Measurements from ENCODE around the gene BTG2. TPM values are rescaled to one million over a fixed set of nuclear protein-coding genes. Genes with fewer than 3 reads are reported as not detected.
"Not testable (repeated sequence)": the region's sequence is repeated elsewhere in the genome, so short reads cannot be mapped to it uniquely, and the experiment has no call there.

The BTG2 gene, protein sequence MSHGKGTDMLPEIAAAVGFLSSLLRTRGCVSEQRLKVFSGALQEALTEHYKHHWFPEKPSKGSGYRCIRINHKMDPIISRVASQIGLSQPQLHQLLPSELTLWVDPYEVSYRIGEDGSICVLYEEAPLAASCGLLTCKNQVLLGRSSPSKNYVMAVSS
- 20.3 and 26.3 TPM in 2 replicates for total RNA-seq
- polyA plus RNA-seq: 9.8 and 12.2 TPM in 2 replicates
- 6.7 and 9.3 TPM in 2 replicates for polyA plus RNA-seq (2012)
- 4.1 and 9.1 TPM in 2 replicates for polyA minus RNA-seq (ENCODE audit: low replicate concordance)

DNA sequence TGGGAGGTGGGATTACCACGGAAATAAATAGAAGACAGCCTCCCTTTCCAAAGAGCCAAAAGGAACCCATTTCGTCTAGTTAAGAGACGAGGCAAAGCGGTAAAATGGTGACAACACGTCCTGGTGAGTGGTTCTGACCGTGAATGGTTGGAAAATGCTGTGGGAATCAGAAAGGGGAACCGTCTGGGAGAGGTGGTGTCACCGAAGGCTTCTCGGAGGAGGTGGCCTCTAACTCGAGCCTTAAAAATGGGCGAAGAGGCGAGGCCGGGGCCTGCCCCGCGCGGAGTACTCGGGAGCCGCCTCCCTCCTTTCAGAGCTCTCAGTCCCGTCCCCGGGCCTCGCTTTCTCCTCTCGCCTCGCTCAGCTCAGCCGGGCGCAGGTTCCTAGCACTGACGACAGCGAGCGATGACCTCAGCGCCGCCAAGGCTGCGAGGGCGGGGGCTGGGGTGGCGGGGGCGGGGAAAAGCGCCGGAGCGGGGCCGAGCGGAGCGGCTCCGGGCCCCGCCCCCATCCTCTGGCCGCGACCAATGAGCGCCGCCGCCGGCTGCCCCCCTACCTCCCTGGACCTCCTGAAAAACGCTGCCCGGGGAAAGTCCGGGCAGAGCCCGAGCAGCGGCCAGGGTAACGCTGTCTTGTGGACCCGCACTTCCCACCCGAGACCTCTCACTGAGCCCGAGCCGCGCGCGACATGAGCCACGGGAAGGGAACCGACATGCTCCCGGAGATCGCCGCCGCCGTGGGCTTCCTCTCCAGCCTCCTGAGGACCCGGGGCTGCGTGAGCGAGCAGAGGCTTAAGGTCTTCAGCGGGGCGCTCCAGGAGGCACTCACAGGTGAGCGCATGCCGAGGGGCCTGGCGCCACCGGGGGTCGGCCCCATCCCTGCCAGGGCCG is at the start of gene BTG2:
Gene BTG2 (plus strand): TSS at position 601 of the 890 bp plus-strand sequence. CDS start 88 bp downstream, at position 689.
- no peaks in the 10 kb centered on the region for H4K20me1 ChIP-seq (ENCODE audit: control insufficient read depth, extremely low read depth, insufficient read depth, low read length)
- peaks cover 8% of the 10 kb centered on the region for H3K27me3 ChIP-seq (ENCODE audit: control insufficient read depth, insufficient read depth, low read length)
- no peaks in the 10 kb centered on the region for H3K79me2 ChIP-seq (ENCODE audit: control insufficient read depth, insufficient read depth, low read length)
- no peaks in the 10 kb centered on the region for H3K9me3 ChIP-seq (ENCODE audit: control insufficient read depth, insufficient read depth, low read depth, low read length)
- H3K4me3 ChIP-seq (replicated peaks in 1 of 4; ENCODE audit: control extremely low read depth in 1 of 4, insufficient read depth in 1 of 4, low read depth in 3 of 4, low read length in 4 of 4): peak within 1 kb of the TSS; percentile 63 to 95 (median 80)
- peak; percentile 83 to 86 for DNase-seq (ENCODE audit: low read depth in 2 of 2)
- H3K9ac ChIP-seq (ENCODE audit: insufficient read depth, low read length): peak within 1 kb of the TSS; percentile 74
- H2AFZ ChIP-seq (ENCODE audit: low read length): peak within 1 kb of the TSS; percentile 35
- TF ChIP-seq CTCF (conservative IDR thresholded peaks at IDR 0.05 in 1 of 2, IDR thresholded peaks at IDR 0.05 in 1 of 2; ENCODE audit: low read depth in 1 of 2, low read length in 2 of 2): no peak
- TF ChIP-seq EZH2 (IDR thresholded peaks at IDR 0.05; ENCODE audit: low read length, missing control alignments): no peak
- peak within 1 kb of the TSS; percentile 70 for H3K27ac ChIP-seq (ENCODE audit: insufficient read depth, low read length)
- H3K4me1 ChIP-seq (ENCODE audit: control insufficient read depth, extremely low read depth, insufficient read depth, low read length): peaks cover 2% of the 10 kb centered on the region
- peak within 1 kb of the TSS; percentile 86 for H3K4me2 ChIP-seq (ENCODE audit: extremely low read depth, insufficient read depth, low read length)
- H3K36me3 ChIP-seq (ENCODE audit: control insufficient read depth, insufficient read depth, low read length): no peaks in the 10 kb centered on the region

DNA sequence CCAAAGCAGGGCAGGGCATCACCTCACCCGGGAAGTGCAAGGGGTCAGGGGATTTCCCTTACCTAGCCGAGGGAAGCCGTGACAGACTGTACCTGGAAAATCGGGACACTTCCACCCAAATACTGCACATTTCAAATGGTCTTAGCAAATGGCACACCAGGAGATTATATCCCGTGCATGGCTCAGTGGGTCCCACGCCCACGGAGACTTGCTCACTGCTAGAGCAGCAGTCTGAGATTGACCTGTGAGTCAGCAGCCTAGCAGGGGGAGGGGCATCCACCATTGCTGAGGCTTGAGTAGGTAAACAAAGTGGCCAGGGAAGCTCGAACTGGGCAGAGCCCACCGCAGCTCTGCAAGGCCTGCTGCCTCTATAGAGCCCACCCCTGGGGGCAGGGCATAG is 48.7 kb upstream of the BTG2 start:
- not testable (repeated sequence) for H4K20me1 ChIP-seq (ENCODE audit: control insufficient read depth, extremely low read depth, insufficient read depth, low read length); H3K79me2 ChIP-seq (ENCODE audit: control insufficient read depth, insufficient read depth, low read length); H3K4me2 ChIP-seq (ENCODE audit: extremely low read depth, insufficient read depth, low read length); H3K36me3 ChIP-seq (ENCODE audit: control insufficient read depth, insufficient read depth, low read length); H3K9ac ChIP-seq (ENCODE audit: insufficient read depth, low read length); H3K27me3 ChIP-seq (ENCODE audit: control insufficient read depth, insufficient read depth, low read length); H2AFZ ChIP-seq (ENCODE audit: low read length); H3K4me1 ChIP-seq (ENCODE audit: control insufficient read depth, extremely low read depth, insufficient read depth, low read length); H3K27ac ChIP-seq (ENCODE audit: insufficient read depth, low read length); H3K4me3 ChIP-seq (replicated peaks in 1 of 4; ENCODE audit: control extremely low read depth in 1 of 4, insufficient read depth in 1 of 4, low read depth in 3 of 4, low read length in 4 of 4); DNase-seq (ENCODE audit: low read depth in 2 of 2); H3K9me3 ChIP-seq (ENCODE audit: control insufficient read depth, insufficient read depth, low read depth, low read length)

- TF ChIP-seq CTCF (conservative IDR thresholded peaks at IDR 0.05 in 1 of 2, IDR thresholded peaks at IDR 0.05 in 1 of 2; ENCODE audit: low read depth in 1 of 2, low read length in 2 of 2) (no peak), EZH2 (IDR thresholded peaks at IDR 0.05; ENCODE audit: low read length, missing control alignments) (no peak)
These were observed 41.8 kb upstream of the BTG2 start for GRCh38 chr1:203263496-203263895.

More at GRCh38 chr1:203263496-203263895, 41.8 kb upstream of the BTG2 start:
- H2AFZ ChIP-seq (ENCODE audit: low read length): no peak overlapping the region
- no peaks in the 10 kb centered on the region for H3K27me3 ChIP-seq (ENCODE audit: control insufficient read depth, insufficient read depth, low read length)
- no peaks in the 10 kb centered on the region for H3K79me2 ChIP-seq (ENCODE audit: control insufficient read depth, insufficient read depth, low read length)
- no peaks in the 10 kb centered on the region for H3K9me3 ChIP-seq (ENCODE audit: control insufficient read depth, insufficient read depth, low read depth, low read length)
- no peaks in the 10 kb centered on the region for H3K36me3 ChIP-seq (ENCODE audit: control insufficient read depth, insufficient read depth, low read length)
- peaks cover 3% of the 10 kb centered on the region for H3K4me1 ChIP-seq (ENCODE audit: control insufficient read depth, extremely low read depth, insufficient read depth, low read length)
- no peak overlapping the region for H3K9ac ChIP-seq (ENCODE audit: insufficient read depth, low read length)
- H4K20me1 ChIP-seq (ENCODE audit: control insufficient read depth, extremely low read depth, insufficient read depth, low read length): no peaks in the 10 kb centered on the region
- DNase-seq (ENCODE audit: low read depth in 2 of 2): no peak
- H3K27ac ChIP-seq (ENCODE audit: insufficient read depth, low read length): no peak overlapping the region
- H3K4me2 ChIP-seq (ENCODE audit: extremely low read depth, insufficient read depth, low read length): no peak overlapping the region
- H3K4me3 ChIP-seq (replicated peaks in 1 of 4; ENCODE audit: control extremely low read depth in 1 of 4, insufficient read depth in 1 of 4, low read depth in 3 of 4, low read length in 4 of 4): no peak overlapping the region
